PC-9 (cell line): Measurements from ENCODE around the gene ZKSCAN8.

Source experiments
- CTCF ChIP-seq: fragments of 200-600 bp; sonication (generic); conservative IDR thresholded peaks from 2 replicates; pipeline ENCODE4 v1.6.1; 2017; ENCODE audit warnings: mixed run types, antibody characterized with exemption, mild to moderate bottlenecking, moderate library complexity
- EZH2 ChIP-seq: fragments of 200-600 bp; sonication (generic); IDR thresholded peaks from 2 replicates; pipeline ENCODE4 v1.8.0; 2017; ENCODE audit warnings: antibody characterized with exemption, low read depth

DNA sequence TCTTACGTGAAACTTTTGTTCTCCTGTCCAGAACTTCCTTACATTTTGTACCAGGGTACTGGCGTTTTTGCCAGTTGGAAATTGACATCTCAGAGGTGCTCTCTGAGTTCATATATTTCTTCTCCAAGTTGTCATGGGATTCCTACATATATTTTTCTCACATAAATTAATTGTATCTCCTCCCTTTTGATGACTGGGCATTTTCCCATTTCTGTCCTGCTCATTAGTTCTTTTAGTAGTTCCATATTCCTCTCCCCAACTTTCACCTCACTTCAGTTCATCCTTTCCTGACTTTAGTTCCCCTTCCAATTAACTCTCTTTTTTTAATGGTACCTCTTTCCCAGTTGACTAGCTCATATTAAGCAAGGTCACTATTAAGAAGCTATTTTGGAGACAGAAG, 10.8 kb downstream of the ZKSCAN8 start:
- TF ChIP-seq CTCF (no peak), EZH2 (no peak)
